Stimulated activated CD8-positive, alpha-beta memory T cell treated with anti-CD3 and anti-CD28 coated beads, Interleukin-7, amount 100 ng/mL, for 1 hour (primary cell): ENCODE data around the gene GIMAP1.

Experiments
- DNase-seq, 2 donors: peaks; one replicate each; pipeline ENCODE4 v3.0.0-alpha.2; 2020; ENCODE audit warnings: low read depth in 2 of 2

GIMAP1 gene

GRCh38 chr7:150722431-150722931 lies 6.1 kb downstream of the GIMAP1 start:
- DNase-seq = no peak

- DNase-seq = no peak
These were observed 7.1 kb downstream of the GIMAP1 start for GRCh38 chr7:150723467-150723866.

- DNase-seq = no peak
These were observed 11.0 kb downstream of the GIMAP1 start for GRCh38 chr7:150727381-150727780.

GRCh38 chr7:150728011-150728410 lies 11.6 kb downstream of the GIMAP1 start:
- no peak for DNase-seq

GRCh38 chr7:150728609-150729008 lies 12.2 kb downstream of the GIMAP1 start:
- no peak for DNase-seq

- DNase-seq = no peak
These were observed 15.5 kb downstream of the GIMAP1 start for GRCh38 chr7:150731916-150732315.

GRCh38 chr7:150732786-150733481 lies 16.5 kb downstream of the GIMAP1 start:
- no peak for DNase-seq

- no peak for DNase-seq
These were observed 17.2 kb downstream of the GIMAP1 start for GRCh38 chr7:150733482-150734095.

GRCh38 chr7:150734254-150734653 lies 17.8 kb downstream of the GIMAP1 start:
- DNase-seq = no peak

GRCh38 chr7:150735596-150736358 lies 19.4 kb downstream of the GIMAP1 start:
- DNase-seq = no peak

- DNase-seq = no peak
These were observed 20.5 kb downstream of the GIMAP1 start for GRCh38 chr7:150736864-150737263.

GRCh38 chr7:150737265-150738055 lies 21.0 kb downstream of the GIMAP1 start, which contains the start of gene GIMAP5:
TSS of gene GIMAP5 (plus strand) at chr7:150737418. CDS start at chr7:150740885, 3,467 bp downstream.
- no peak for DNase-seq

- DNase-seq = no peak
These were observed 21.7 kb downstream of the GIMAP1 start for GRCh38 chr7:150738092-150738491.

- no peak for DNase-seq
These were observed 22.2 kb downstream of the GIMAP1 start for GRCh38 chr7:150738591-150739001.

GRCh38 chr7:150739033-150739432 lies 22.6 kb downstream of the GIMAP1 start:
- no peak for DNase-seq

GRCh38 chr7:150740053-150740452 lies 23.6 kb downstream of the GIMAP1 start:
- no peak for DNase-seq

- no peak for DNase-seq
These were observed 26.0 kb downstream of the GIMAP1 start for GRCh38 chr7:150742286-150742968.

- DNase-seq = no peak
These were observed 27.7 kb downstream of the GIMAP1 start for GRCh38 chr7:150744041-150744656.

- no peak for DNase-seq
These were observed 28.7 kb downstream of the GIMAP1 start for GRCh38 chr7:150745086-150745485.

- DNase-seq = no peak
These were observed 29.5 kb downstream of the GIMAP1 start for GRCh38 chr7:150745876-150746275.

- DNase-seq = no peak
These were observed 30.5 kb downstream of the GIMAP1 start for GRCh38 chr7:150746921-150747320.
